Stimulated activated CD8-positive, alpha-beta memory T cell treated with anti-CD3 and anti-CD28 coated beads, Interleukin-2, amount 100 ng/mL, for 48 hours (primary cell): ENCODE results near the gene BCOR.

Source experiments
- DNase-seq, 2 donors: peaks; one replicate each; pipeline ENCODE4 v3.0.0-alpha.2; 2020; ENCODE audit warnings: low read depth in 2 of 2

BCOR gene

GRCh38 chrX:40097504-40098263 lies at the start of gene BCOR:
Gene BCOR, minus strand, starts transcription at chrX:40097958. Its CDS starts 20,029 bp downstream, at chrX:40077929.
- DNase-seq: peak in 1 of 2 donors; percentile 59

DNA sequence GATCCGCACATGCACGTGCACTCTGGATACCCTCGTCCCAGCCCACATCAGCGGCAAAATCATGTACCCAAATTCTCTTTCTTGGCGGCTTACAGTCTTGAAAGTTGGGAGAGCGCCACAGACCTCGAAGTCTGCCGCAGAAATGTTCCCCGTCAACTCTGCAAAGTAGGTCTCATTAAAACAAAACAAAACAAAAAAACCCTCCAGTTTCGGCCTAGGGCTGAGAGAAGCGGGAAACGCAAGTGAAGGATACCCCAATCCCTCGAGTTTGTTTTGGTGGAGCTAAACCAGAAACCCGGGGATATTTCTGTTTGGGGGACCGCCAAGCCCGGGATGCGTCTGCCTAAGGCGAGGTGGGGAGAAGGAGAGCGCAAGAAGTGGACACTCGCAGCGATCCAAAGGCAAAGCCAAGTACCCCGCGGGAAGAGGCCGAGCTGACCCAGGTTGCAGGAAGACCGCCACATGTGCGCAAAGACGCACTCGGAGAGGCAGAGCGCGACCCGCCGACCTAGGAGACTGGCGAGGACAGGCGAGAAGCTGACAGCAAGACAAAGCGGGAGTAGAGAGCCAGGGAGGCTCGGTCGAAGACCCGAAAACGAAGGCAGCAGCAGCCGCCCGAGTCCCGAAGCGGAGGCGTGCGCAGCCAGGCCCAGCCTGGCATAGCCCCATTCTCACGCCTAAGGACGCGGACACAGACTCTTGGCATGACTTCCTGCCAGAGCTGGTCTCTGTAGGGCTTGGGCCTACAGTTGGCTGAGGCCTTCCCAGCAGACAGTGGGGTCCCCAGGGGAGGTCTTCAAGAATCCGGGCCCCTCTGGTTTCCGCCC lies 49.6 kb upstream of the BCOR start:
- no peak for DNase-seq

DNA sequence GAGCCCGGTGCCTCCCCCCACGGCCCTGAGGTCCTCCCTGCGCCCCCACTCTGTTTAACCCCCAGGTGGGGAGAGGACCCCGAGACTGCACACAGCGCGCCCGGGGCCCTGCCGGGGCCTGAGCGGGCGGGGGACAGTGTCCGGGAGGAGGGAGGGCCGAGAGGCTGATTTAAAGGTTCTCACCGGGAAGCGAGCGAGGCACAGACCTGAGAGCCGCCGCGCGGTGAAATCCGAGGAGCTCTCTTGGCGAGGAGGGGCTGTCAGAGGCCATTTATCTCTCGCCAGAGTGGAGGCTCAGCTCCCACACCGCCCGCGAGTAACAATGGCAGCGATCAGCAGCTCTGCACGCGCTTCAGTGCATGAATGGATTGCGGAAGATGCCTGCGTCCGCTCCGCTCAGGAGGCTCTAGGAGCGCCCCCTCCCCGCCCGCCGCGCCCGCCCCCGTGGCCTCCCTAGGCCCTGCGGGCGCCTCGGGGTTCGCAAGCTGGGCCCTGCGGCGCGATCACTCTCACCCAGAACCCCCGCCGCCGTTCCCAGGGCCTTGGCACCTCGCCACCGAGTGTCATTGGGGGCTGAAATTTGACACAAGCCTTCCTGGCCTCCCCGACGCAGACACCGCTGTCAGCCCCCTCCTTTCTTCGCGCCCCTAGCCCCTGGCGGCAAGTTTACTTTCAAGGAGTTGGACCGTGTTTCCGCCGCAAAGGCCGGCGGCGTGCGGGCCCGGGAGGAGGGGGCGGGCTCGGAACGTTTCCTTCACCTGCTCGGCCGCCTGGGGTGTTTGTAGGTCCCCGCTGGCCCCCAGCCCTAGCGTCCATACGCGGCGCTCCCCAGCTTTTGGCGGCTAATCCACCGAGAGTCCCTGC lies 48.7 kb upstream of the BCOR start:
- DNase-seq: no peak

- DNase-seq: no peak
These were observed 48.1 kb upstream of the BCOR start for GRCh38 chrX:40145923-40146261.

- DNase-seq: no peak
These were observed 47.5 kb upstream of the BCOR start for GRCh38 chrX:40145001-40145922.

DNA sequence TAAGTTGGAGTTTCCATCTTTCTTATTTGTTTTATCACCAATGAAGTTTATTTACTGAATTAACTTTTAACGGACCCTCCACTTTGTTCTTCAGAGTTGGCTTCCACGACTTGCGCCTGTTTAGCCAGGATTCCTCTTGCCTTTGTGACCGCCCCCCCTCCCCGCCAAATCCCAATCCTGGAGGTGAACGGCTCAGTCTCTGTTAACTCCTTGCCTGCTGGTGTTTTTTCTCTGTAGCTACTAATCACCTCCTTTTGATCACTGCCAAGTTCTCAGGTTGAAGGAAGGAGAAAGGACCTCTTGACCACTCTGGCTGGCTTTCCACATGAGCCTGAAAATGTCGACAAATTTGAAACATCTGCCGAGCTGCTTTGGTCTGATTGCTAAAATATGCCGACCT lies 46.8 kb upstream of the BCOR start:
- DNase-seq: no peak

GRCh38 chrX:40143987-40144386 lies 46.2 kb upstream of the BCOR start:
- DNase-seq: no peak

DNA sequence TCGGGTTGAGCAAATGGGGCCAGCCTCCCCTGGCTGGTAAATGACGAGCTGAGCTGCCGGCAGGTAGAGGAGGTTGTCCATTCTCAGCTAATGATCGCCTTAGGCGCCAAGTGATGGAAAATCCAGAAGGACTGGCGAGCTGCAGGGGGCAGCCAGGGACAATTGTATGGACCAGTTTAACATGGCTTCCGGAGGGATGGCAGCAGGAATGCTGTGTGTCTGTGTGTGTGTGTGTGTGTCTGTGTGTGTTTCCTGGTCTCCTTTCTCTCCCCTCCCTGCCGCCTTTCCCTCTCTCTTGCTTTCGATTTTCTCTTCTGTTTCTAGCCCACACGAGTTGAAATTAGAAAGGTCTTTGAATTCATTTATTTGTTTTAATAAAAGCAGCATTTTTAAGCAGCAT lies 45.2 kb upstream of the BCOR start:
- no peak for DNase-seq

- DNase-seq: no peak
These were observed 44.7 kb upstream of the BCOR start for GRCh38 chrX:40142417-40142816.

GRCh38 chrX:40140706-40141499 lies 43.1 kb upstream of the BCOR start:
- no peak for DNase-seq

DNA sequence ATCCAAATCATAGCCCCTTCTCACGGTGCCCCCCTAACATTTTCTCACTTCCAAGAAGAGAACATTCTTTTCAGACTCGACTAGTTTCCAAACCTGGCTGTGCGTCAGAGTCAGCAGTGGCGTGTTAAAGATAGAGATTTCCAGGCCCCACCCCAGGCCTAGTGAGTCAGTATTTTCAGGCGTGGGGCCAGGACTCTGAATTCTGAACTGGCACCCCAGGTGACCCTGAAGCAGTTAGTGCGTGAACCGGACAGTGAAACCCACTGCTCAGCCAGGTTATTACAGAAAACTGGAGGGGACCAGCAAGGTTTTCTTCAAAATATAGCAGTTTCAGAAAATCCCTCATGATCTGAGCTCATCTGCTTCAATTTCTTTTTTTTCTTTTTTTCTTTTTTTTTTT lies 35.0 kb upstream of the BCOR start:
- DNase-seq: no peak

- DNase-seq: no peak
These were observed 34.0 kb upstream of the BCOR start for GRCh38 chrX:40131654-40132337.

DNA sequence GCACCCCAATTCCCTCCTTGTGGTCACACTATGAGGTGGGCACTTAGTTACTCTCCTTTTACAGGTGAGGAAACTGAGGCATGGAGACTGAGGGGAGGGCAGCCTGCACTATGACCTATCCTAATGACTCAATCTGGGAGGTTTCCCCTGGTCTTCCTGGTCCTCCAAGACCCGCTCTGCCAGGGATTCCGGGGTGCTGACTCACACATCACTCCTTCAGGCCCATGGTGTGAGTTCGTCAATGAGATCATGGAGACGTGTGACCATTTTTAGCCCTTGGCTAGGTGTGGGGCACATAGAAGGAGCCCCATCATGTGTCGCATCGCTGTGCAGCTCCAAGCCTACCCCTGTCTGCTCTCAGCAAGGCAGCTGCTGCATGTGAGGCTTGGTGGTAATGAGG lies 32.4 kb upstream of the BCOR start:
- no peak for DNase-seq

DNA sequence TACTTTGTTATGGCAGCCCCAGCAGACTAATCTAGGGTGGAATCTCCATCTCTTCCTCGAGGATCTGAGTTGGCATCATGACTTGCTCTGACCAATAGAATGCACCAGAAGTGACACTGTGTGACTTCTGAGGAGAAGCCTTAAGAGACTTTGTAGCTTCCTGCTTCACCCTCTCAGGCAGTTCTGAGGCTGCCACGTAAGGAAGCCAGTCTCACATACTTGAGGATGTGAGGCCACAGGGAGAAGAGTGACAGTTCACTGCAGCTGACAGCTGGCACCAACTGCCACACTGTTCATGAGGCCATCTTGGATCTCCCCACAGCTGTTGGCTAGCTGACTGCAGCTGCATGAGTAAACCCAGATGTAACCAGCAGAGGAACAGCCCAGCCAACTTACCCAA lies 29.3 kb upstream of the BCOR start:
- DNase-seq: no peak

DNA sequence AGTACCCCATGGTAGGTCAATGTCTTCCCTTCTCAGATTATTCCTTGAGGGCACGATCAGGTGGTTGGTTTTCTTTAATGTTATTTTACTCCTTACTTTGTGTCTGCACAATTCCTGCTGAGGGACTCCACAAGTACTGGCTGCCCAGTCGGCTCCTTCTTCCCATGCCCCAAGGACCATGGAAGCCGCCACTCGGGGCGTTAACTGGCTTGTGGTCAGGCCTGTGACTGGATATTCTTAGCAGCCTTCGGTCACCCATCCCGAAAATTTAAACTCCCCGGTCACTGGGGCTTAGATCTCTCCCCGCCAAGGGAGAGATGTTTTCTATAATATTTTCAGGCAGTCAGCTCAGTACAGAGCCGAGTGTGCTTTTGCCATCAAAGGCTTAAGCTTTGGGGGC lies 24.7 kb upstream of the BCOR start:
- DNase-seq: no peak

GRCh38 chrX:40121618-40122017 lies 23.9 kb upstream of the BCOR start:
- DNase-seq: no peak

DNA sequence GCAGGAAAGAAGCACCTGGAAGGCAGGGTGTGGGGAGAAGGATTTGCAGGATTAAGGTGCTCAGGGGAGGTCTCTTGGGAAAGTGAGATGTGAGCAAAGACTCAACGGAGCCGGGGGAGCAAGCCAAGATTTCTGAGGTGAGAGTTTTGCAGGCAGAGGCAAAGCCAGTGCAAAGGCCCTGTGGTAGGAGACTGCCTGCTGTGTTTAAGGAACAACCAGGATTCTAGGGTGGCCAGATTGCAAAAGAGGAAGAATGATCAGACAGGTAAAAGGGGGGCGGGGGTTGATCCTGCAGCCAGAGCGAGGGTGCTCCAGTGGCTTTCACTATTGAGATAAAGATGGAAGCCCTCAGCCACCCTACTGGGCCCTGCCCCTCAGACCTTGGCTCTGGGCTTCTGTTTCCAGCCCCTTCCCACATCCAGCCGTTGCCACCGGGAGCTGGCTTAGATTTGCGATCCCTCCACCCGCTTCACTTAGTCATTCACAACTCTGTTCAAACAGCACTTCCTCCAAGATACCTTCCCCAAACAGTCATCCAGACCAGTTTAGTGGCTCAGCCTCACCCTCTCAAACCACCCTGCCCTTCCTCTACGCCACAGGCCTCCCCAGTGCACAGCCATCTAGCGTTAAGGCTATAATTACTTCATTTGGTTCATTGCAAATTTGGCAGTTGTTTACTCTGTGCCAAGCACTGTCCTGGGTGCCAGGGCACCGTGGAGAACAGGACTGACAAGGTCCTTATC lies 23.3 kb upstream of the BCOR start:
- no peak for DNase-seq

DNA sequence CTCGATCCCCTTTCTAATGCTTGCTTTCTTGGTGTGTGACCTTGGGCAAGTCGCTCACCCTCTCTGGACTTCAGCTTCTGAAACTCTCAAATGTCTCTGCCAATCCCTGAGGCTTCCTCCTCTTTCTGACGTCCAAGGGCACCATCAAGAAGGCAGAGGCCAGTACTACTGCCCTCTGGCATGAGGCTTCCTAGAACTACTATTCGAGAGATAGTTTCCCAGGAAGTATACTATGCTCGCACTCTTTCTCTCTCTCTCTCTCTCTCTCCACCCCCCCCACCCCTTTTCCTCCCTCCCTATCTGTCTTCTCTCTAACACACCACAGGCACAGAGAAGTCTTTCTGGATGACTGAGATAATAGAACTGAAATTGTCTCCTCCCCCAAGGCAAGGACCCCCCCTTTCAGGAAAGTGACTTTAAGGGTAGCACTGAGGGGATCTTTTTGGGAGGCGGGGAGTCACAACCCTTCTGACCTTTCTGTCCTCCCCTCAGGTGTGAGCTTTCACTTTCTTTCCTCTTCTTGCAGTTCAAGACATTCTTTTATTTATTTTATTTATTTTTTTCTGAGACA lies 20.0 kb upstream of the BCOR start:
- DNase-seq: no peak

- DNase-seq: no peak
These were observed 19.2 kb upstream of the BCOR start for GRCh38 chrX:40116925-40117324.
